Activated CD8-positive, alpha-beta T cell treated with anti-CD3 and anti-CD28 coated beads for 36 hours (primary cell): ENCODE results near the gene ARRDC4. TPM values are rescaled to one million over a fixed set of nuclear protein-coding genes. Genes with fewer than 3 reads are reported as not detected.

Experiments used
- ATAC-seq: fragments of 200-7000 bp; cut with Tn5 transposase; one replicate; pipeline ENCODE4 v1.10.0; 2021; ENCODE audit warnings: mild to moderate bottlenecking, moderate library complexity
- CTCF ChIA-PET: fragments of 350-600 bp; sonication (Branson Sonifier 250); formaldehyde crosslinking; loops from one replicate; lab custom pipeline; 2021; ENCODE audit warnings: antibody characterized with exemption; lab: Charles Lee
- POLR2A ChIA-PET: fragments of 350-600 bp; sonication (Branson Sonifier 250); formaldehyde crosslinking; loops from one replicate; lab custom pipeline; 2021; ENCODE audit warnings: antibody characterized with exemption; lab: Charles Lee
- DNase-seq: peaks from one replicate; pipeline ENCODE4 v3.0.0-alpha.2; 2020
- H3K27ac Mint-ChIP-seq: one replicate; pipeline ENCODE4 v1.8.0; 2021; ENCODE audit warnings: mild to moderate bottlenecking, mixed read lengths
- H3K27me3 Mint-ChIP-seq: one replicate; pipeline ENCODE4 v1.8.0; 2021; ENCODE audit warnings: mixed read lengths
- H3K36me3 Mint-ChIP-seq: one replicate; pipeline ENCODE4 v1.8.0; 2021; ENCODE audit warnings: low read depth, mixed read lengths
- H3K4me1 Mint-ChIP-seq: one replicate; pipeline ENCODE4 v1.8.0; 2021; ENCODE audit warnings: low read depth, mixed read lengths
- H3K4me3 Mint-ChIP-seq: one replicate; pipeline ENCODE4 v1.8.0; 2021; ENCODE audit warnings: mild to moderate bottlenecking, moderate library complexity, mixed read lengths
- H3K9me3 Mint-ChIP-seq: one replicate; pipeline ENCODE4 v1.8.0; 2021; ENCODE audit warnings: mixed read lengths
- CTCF ChIP-seq: fragments of 200-600 bp; IDR thresholded peaks from one replicate; pipeline ENCODE4 v1.8.0; 2022; ENCODE audit warnings: antibody characterized with exemption, mild to moderate bottlenecking
- intact Hi-C: fragments of 100-400 bp; cut with micrococcal nuclease; formaldehyde crosslinking; loops from one replicate; pipeline ENCODE4 v1.10.0; 2022
- total RNA-seq, 2 experiments: library from RNA; stranded (reverse); gene quantifications; one replicate each; pipeline ENCODE4 v1.2.3, GENCODE V29; 2021

The ARRDC4 gene
- total RNA-seq, 2 experiments from 2014 or later = 0.90 to 0.94 TPM

GRCh38 chr15:97986781-97987180 lies 26.3 kb downstream of the ARRDC4 start:
- no peak for TF ChIP-seq CTCF
- Mint-ChIP-seq H3K4me1 (no peaks in the 10 kb centered on the region), H3K9me3 (peaks cover 15% of the 10 kb centered on the region), H3K27ac (no peak overlapping the region), H3K4me3 (no peak overlapping the region), H3K27me3 (no peaks in the 10 kb centered on the region), H3K36me3 (peaks cover 1% of the 10 kb centered on the region)
- POLR2A ChIA-PET = no interaction called here
- CTCF ChIA-PET = no interaction called here
- no peak for ATAC-seq
- DNase-seq = no peak
- intact Hi-C loops = no loop called here

- DNase-seq (no peak), ATAC-seq (no peak)
- intact Hi-C loops = no loop called here
- no peaks in the 10 kb centered on the region for H3K4me1 Mint-ChIP-seq
- H3K27me3 Mint-ChIP-seq = no peaks in the 10 kb centered on the region
- POLR2A ChIA-PET = interaction anchor here (0.6 kb wide), 1 partner anchor 20 kb away, joined by 3 read pairs; no protein-coding TSS in a partner anchor
- TF ChIP-seq CTCF = no peak
- H3K9me3 Mint-ChIP-seq = peaks cover 15% of the 10 kb centered on the region
- peaks cover 1% of the 10 kb centered on the region for H3K36me3 Mint-ChIP-seq
- CTCF ChIA-PET = no interaction called here
- no peak overlapping the region for H3K27ac Mint-ChIP-seq
- no peak overlapping the region for H3K4me3 Mint-ChIP-seq
These were observed 28.8 kb downstream of the ARRDC4 start for GRCh38 chr15:97989299-97989698.

- DNase-seq (no peak), ATAC-seq (no peak)
- H3K27me3 Mint-ChIP-seq = no peaks in the 10 kb centered on the region
- ChIA-PET CTCF (no interaction called here), POLR2A (no interaction called here)
- H3K36me3 Mint-ChIP-seq = peaks cover 1% of the 10 kb centered on the region
- H3K4me1 Mint-ChIP-seq = peaks cover 9% of the 10 kb centered on the region
- H3K9me3 Mint-ChIP-seq = peaks cover 6% of the 10 kb centered on the region
- H3K4me3 Mint-ChIP-seq = no peak overlapping the region
- no peak overlapping the region for H3K27ac Mint-ChIP-seq
- TF ChIP-seq CTCF = no peak
- intact Hi-C loops = no loop called here
These were observed 31.6 kb downstream of the ARRDC4 start for GRCh38 chr15:97991972-97992541.

GRCh38 chr15:97992823-97993222 lies 32.3 kb downstream of the ARRDC4 start:
- H3K27ac Mint-ChIP-seq = no peak overlapping the region
- H3K9me3 Mint-ChIP-seq = peaks cover 3% of the 10 kb centered on the region
- no peaks in the 10 kb centered on the region for H3K27me3 Mint-ChIP-seq
- peaks cover 9% of the 10 kb centered on the region for H3K4me1 Mint-ChIP-seq
- DNase-seq (no peak), ATAC-seq (no peak)
- no peak for TF ChIP-seq CTCF
- H3K4me3 Mint-ChIP-seq = no peak overlapping the region
- POLR2A ChIA-PET = no interaction called here
- intact Hi-C loops = no loop called here
- H3K36me3 Mint-ChIP-seq = peaks cover 1% of the 10 kb centered on the region
- CTCF ChIA-PET = no interaction called here

GRCh38 chr15:97993310-97993738 lies 32.8 kb downstream of the ARRDC4 start:
- Mint-ChIP-seq H3K4me3 (no peak overlapping the region), H3K27me3 (no peaks in the 10 kb centered on the region), H3K9me3 (no peaks in the 10 kb centered on the region), H3K36me3 (no peaks in the 10 kb centered on the region), H3K27ac (no peak overlapping the region), H3K4me1 (peaks cover 9% of the 10 kb centered on the region)
- TF ChIP-seq CTCF = no peak
- ChIA-PET CTCF (no interaction called here), POLR2A (no interaction called here)
- intact Hi-C loops = no loop called here
- DNase-seq (no peak), ATAC-seq (no peak)
